A172 (cell line): ENCODE data around the gene C19orf12. TPM values are rescaled to one million over a fixed set of nuclear protein-coding genes. Genes with fewer than 3 reads are reported as not detected.
A peak's percentile ranks its signal among the peaks of the same experiment; 100 is the strongest.

Experiments used
- DNase-seq: peaks from one replicate; pipeline ENCODE4 v3.0.0-alpha.2; 2015; ENCODE audit warnings: low spot score
- total RNA-seq: library from RNA; depleted of rRNA; stranded (reverse); fragments of >200 nt; shearing (Covaris generic); gene quantifications from 2 replicates; pipeline ENCODE4 v1.2.3, GENCODE V29; 2014; rRNA removed

The C19orf12 gene
- total RNA-seq, 1 experiment from 2014 or later = 35.1 TPM

DNA sequence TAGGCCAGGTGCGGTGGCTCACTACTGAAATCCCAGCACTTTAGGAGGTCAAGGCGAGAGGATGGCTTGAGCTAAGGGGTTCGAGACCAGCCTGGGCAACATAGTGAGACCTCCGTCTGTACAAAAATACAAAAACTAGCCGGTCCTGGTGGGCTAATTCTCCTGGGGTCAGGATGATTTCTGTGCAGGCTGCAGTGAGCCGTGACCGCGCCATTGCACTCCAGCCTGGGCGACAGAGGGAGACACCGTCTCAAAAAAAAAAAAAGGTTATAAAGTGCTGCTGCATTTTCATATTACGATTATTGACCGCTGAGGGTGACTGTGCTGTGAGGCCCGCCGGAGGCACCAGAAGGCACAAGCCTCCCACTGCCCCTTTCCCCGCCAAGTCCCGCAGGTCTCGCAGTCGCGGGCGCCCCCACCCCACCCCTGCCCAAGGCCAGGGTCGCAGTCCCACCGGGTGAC is 50.3 kb downstream of the C19orf12 start:
- DNase-seq = no peak

DNA sequence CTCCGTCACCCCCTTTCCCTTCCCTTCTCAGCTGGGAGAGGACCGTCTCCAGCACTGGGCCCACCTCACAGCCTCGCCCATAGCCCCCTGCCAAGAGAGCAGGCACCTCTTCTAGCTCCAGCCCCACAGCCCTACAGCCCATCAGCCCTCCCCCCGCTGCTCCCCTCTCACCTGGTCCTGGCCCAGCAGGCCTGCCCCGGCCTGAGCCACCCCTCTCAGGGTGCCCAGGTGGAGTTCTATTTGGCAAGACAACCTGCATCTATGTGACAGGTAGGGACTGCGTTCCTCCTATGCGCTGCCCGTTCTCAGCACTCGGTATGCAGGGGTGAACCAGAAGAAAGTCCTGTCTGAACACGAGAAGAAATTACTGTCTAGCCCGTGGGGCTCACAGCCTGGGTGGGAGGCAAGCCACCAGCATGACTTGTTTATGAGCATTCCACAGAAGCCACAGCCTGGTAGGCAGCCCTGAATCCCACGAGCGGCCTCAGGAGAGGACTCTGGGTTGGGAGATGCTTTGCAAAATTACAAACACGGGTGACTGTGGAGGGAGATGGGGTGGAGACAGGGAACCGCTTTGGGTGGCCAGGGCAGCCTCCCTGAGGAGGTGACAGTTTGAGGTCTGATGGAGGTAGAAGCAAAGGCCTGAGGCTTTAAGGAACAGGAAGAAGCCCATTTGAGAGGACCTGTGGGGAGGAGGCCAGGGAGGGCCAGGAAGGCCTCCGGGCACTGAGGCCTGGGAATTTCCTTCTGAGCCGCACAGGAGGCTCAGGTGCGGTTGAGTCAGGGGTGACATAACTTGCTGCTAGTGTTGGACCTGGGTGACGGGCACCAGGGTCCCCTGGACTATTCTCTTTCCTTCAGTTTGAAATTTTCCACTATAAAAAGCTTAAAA is 51.0 kb downstream of the C19orf12 start:
- no peak for DNase-seq

DNA sequence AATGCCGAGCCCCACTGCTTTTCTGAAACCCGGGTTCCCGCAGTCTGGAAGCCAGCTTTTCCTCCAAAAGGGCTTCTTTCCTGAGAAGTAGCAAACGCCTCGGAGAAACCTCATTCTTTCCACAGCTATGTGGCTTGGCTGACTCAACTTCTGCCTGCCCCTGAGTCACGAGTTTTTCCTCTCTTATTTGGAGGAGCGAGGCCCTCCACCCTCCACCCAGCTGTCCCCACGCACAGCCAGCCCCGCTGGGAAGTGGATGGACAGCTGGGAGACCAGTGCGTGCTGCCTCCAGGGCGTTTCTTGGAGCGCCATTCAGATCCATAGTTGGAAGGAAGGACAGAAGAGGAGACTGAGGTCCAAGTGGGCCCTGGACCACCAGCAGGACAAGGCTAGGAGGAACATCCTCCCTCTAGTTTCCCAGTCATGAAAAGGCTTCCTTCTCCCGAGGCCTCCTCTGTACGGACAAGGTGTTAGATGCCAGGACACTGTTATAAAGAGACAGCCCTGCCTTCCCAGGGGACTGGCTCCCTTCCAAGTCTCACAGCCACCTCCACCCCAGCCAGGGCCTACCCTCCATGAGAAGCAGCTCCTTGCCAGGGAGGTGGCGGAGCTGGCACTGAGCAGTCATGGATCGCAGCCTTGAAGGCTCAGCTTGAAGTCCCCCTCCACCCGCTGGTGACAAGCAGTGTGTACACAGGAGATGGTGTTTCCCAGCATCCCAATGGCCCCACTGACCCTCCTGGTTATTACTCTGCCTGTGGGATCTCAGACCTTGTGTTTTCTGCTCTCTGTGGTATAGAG is 52.3 kb downstream of the C19orf12 start:
- DNase-seq = peak; percentile 87

DNA sequence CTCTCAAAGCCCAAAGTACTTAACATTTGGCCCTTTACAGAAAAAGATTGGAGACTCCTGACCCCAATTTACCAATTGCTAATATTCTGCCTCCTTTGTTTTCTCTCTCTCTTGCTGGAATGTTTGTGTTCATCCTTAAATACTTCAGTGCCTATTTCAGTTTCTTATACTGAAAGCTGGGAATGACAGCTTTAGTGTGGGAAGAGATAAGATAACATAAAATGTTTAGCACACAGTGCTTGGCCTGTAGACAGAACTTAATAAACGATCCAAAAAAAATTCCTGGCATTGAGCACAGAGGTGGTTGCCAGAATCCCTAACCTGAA is 52.8 kb downstream of the C19orf12 start:
- DNase-seq = no peak

DNA sequence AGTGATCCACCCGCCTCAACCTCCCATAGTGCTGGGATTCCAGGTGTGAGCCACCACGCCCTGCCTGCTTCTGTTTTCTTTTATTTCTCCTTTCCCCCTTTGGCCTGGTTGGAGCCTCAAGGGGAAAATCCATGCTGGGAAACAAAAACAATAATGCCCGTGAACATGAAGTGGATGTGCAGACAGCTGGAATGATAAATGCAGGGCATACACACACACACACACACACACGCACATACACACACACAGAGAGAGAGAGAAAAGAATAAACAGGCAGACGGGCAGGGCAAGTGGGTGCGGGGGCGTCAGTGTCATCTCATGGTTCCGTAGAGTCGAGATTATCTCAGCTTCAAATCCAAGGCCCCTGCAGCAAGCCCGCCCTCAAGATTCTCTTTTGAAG is 54.2 kb downstream of the C19orf12 start:
- no peak for DNase-seq

DNA sequence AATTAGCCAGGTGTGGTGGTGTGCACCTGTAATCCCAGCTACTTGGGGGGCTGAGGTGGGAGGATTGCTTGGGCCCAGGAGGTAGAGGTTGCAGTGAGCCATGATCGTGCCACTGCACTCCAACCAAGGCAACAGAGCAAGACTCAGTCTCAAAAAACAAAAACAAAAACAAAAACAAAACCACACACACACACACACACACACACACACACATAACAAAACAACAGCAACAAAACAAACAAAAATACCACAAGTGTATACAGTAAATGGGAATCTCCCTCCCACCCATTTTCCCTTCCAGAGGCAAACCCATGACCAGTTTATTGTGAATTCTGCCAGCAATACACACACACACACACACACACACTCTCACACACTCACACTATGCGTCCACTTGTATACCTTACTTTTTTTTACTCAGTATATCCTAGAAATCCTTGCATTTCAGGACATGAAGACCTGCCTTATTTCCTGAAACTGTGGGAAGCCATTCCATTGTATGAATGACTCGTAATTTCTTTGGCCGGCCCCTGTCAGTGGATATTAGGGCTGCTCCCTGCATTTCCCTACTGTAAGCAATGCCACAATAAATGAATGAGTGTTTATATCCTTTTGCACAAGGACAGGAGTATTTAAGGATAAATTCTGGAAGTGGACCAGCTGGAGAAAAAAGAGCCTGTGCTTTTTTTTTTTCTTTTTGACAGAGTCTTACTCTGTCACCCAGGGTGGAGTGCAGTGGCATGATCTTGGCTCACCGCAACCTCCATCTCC is 56.7 kb downstream of the C19orf12 start:
- DNase-seq = peak; percentile 37

DNA sequence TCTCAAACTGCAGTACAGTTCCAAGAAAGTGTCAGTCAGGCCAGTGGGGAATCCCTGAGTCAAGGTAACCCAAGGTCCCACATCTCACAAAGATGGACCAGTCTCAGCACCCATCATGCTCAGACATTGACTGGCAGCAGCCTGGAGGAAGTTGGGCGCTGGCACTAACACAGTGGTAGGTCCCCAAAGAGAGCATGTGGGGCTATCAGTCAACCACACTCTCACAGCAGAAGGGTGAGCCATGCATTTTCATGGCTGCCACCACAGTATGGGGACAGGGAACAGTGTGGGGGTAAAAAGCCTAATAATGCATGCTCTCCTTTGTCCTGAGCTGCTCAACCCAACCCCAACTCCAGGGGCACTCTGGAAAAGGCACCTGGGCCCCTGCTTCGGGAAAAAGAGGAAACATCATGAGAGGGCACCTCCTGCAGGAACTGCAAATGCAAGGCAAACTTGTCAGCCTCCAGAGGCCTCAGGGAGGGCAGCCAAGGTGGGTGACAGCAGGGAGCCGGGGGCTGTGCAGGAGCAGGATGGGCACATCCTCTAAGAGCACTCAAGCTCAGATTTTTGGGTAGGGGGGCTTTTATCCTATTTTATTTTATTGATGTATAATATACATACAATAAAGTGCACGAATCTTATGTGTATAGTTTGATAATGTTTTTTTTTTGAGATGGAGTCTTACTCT is 59.3 kb downstream of the C19orf12 start:
- DNase-seq = no peak

DNA sequence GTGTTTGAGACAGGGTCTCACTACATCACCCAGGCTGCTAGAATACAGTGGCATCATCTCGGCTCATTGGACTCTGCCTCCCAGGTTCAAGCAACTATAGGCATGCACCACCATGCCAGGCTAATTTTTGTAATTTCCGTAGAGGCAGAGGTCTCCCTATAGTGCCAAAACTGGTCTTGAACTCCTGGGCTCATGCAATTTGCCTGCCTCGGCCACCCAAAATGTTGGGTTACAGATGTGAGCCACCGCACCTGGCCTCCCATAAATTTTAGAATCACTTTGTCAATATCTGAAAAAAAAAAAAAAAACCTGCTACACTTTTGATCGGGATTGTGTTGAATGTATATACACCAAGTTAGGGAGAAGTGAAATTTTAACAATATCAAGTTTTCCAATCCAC is 61.7 kb downstream of the C19orf12 start:
- no peak for DNase-seq

DNA sequence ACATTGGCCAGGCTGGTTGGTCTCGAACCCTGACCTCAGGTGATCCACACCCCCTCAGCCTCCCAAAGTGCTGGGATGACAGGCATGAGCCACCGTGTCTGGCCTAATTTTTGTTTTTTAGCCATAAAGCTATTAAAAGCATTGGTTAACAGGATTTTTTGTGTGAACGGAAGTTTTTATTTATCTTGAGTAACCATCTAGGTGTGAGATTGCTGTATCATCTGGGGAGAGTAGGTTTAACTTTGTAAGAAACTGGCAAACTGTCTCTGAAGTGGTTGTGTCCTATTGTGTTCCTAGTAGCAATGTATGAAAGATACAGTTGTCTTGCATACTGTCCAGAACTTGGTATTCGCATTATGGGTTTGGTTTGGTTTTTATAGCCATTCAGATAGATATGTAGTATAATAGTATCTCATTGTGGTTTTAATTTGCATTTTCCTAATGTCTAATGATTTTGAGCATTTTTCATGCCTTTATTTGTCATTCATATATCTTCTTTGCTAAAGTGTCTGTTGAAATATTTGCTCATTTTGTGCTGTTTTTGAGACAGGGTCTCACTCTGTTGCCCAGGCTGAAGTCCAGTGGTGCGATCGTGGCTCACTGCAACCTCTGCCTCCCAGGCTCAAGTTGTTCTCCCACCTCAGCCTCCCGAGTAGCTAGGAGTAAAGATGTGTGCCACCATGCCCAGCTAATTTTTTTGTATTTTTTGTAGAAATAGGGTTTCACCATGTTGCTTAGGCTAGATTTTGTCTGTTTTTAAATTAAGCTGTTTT is 63.3 kb downstream of the C19orf12 start:
- DNase-seq = no peak

DNA sequence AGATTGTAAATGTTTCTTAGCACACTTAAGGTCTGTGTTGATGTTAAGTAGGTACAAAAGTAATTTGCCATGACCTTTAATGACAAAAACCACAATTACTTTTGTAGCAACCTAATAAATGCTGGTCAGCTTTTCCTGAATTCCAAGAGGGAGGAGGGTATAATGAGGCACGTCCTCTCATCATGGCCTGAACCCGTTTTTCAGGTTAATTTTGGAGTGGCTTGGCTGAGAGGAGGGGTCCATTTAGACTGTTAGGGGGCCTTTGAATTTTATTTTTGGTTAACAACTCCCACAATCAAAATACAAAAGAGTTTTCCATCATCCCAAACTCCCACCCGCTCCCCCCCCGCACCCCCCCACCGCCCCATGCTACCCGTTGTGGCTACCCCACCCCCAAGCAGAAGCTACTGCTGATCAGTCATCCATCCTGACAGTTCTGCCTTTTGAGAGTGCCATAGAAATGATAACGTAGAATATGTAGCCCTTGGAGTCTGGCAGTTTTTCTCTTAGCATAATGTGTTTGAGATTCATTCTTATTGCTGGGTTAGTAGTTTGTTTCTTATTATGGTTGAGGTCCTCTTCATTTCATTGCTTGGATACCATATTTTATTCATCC is 64.2 kb downstream of the C19orf12 start:
- DNase-seq = no peak

Other genes with a start within 250 kb of the C19orf12 start
- not detected in 2 replicates for gene VSTM2B, start 189.3 kb downstream of the C19orf12 start, total RNA-seq
- gene POP4, start 109.0 kb downstream of the C19orf12 start, total RNA-seq = 160 and 196 TPM in 2 replicates
- gene PLEKHF1, start 49.8 kb downstream of the C19orf12 start, total RNA-seq = 8.7 and 9.2 TPM in 2 replicates
- gene CCNE1, start 96.7 kb upstream of the C19orf12 start, total RNA-seq = 50.2 and 56.3 TPM in 2 replicates
- gene URI1, start 227.0 kb upstream of the C19orf12 start, total RNA-seq = 74.6 and 78.8 TPM in 2 replicates